OCI-M2 (cell line): ENCODE data around the gene TGFBR2.

Source experiments
- DNase-seq: peaks from one replicate; lab custom pipeline; 2025; ENCODE audit not compliant: unreplicated experiment; lab: John Stamatoyannopoulos, UW

The TGFBR2 gene

GRCh38 chr3:30600572-30600971, 5.8 kb upstream of the TGFBR2 start:
- no peak for DNase-seq

GRCh38 chr3:30602946-30603345, 3.5 kb upstream of the TGFBR2 start:
- no peak for DNase-seq

- no peak for DNase-seq
These were observed 2.3 kb upstream of the TGFBR2 start for GRCh38 chr3:30604093-30604492.

- DNase-seq, result no peak
These were observed 1.8 kb upstream of the TGFBR2 start for GRCh38 chr3:30604558-30604957.

GRCh38 chr3:30605005-30605404, 1.4 kb upstream of the TGFBR2 start:
- no peak for DNase-seq

GRCh38 chr3:30605706-30606300, 598 bp upstream of the TGFBR2 start:
- no peak for DNase-seq

GRCh38 chr3:30607032-30607833, 832 bp downstream of the TGFBR2 start:
- DNase-seq, result no peak

- no peak for DNase-seq
These were observed 2.2 kb downstream of the TGFBR2 start for GRCh38 chr3:30608598-30608947.

GRCh38 chr3:30609930-30610701, 3.7 kb downstream of the TGFBR2 start:
- DNase-seq, result no peak

- DNase-seq, result no peak
These were observed 4.4 kb downstream of the TGFBR2 start for GRCh38 chr3:30610702-30611368.

GRCh38 chr3:30611613-30612436, 5.4 kb downstream of the TGFBR2 start:
- DNase-seq, result no peak

- no peak for DNase-seq
These were observed 6.2 kb downstream of the TGFBR2 start for GRCh38 chr3:30612437-30613132.

- no peak for DNase-seq
These were observed 6.9 kb downstream of the TGFBR2 start for GRCh38 chr3:30613133-30613825.

- no peak for DNase-seq
These were observed 8.0 kb downstream of the TGFBR2 start for GRCh38 chr3:30614373-30614772.

- DNase-seq, result no peak
These were observed 8.5 kb downstream of the TGFBR2 start for GRCh38 chr3:30614943-30615342.

- no peak for DNase-seq
These were observed 9.4 kb downstream of the TGFBR2 start for GRCh38 chr3:30615615-30616346.

- DNase-seq, result no peak
These were observed 10.1 kb downstream of the TGFBR2 start for GRCh38 chr3:30616347-30617027.

GRCh38 chr3:30617069-30617468, 10.7 kb downstream of the TGFBR2 start:
- no peak for DNase-seq
